A673 (cell line): ENCODE measurements around the gene POLR3A. TPM values are rescaled to one million over a fixed set of nuclear protein-coding genes. Genes with fewer than 3 reads are reported as not detected.

Experiments used
- BruUV-seq: library from RNA; stranded (reverse); fragments of 400-500 nt; replicated peaks from 2 replicates; lab custom pipeline; 2021; lab: Mats Ljungman, UMichigan
- CTCF ChIA-PET: fragments of 300-600 bp; sonication (Branson Sonifier 250); formaldehyde crosslinking; loops from one replicate; lab custom pipeline; 2022; ENCODE audit warnings: antibody characterized with exemption; lab: Charles Lee
- POLR2A ChIA-PET: fragments of 300-600 bp; sonication (Branson Sonifier 250); formaldehyde crosslinking; loops from one replicate; lab custom pipeline; 2022; ENCODE audit warnings: antibody characterized with exemption; ENCODE audit not compliant: low non-redundant PET; lab: Charles Lee
- DNase-seq: peaks from one replicate; pipeline ENCODE4 v3.0.0-alpha.2; 2015; ENCODE audit warnings: low spot score
- H3K27ac ChIP-seq: fragments of 200-600 bp; sonication (generic); 2 replicates; pipeline ENCODE4 v1.5.1; 2016; ENCODE audit warnings: mixed run types, low read depth, mild to moderate bottlenecking, mixed read lengths, antibody characterized with exemption, low read length; ENCODE audit not compliant: poor library complexity, severe bottlenecking
- H3K27me3 ChIP-seq: fragments of 200-600 bp; sonication (generic); replicated peaks from 2 replicates; pipeline ENCODE4 v1.6.1; 2017; ENCODE audit warnings: mixed run types, low read depth, mild to moderate bottlenecking, mixed read lengths, antibody characterized with exemption, low read length; ENCODE audit not compliant: insufficient read depth, poor library complexity
- H3K36me3 ChIP-seq: fragments of 200-600 bp; sonication (generic); 2 replicates; pipeline ENCODE4 v1.6.1; 2016; ENCODE audit warnings: mixed run types, mild to moderate bottlenecking, mixed read lengths, antibody characterized with exemption, low read length; ENCODE audit not compliant: insufficient read depth, poor library complexity, severe bottlenecking
- H3K4me1 ChIP-seq: fragments of 200-600 bp; sonication (generic); 2 replicates; pipeline ENCODE4 v1.6.1; 2017; ENCODE audit warnings: mixed run types, mild to moderate bottlenecking, mixed read lengths, antibody characterized with exemption, low read length; ENCODE audit not compliant: insufficient read depth, poor library complexity, severe bottlenecking
- H3K4me3 ChIP-seq: fragments of 200-600 bp; sonication (generic); 2 replicates; pipeline ENCODE4 v1.5.1; 2016; ENCODE audit warnings: low read depth, mixed run types, mild to moderate bottlenecking, mixed read lengths, low read length; ENCODE audit not compliant: poor library complexity, severe bottlenecking
- H3K9me3 ChIP-seq: fragments of 200-600 bp; sonication (generic); 2 replicates; pipeline ENCODE4 v1.6.1; 2016; ENCODE audit warnings: mixed run types, low read depth, mild to moderate bottlenecking, mixed read lengths, antibody characterized with exemption, low read length; ENCODE audit not compliant: poor library complexity, severe bottlenecking
- EZH2 ChIP-seq: fragments of 200-600 bp; sonication (generic); IDR thresholded peaks from 2 replicates; pipeline ENCODE4 v1.6.1; 2017; ENCODE audit warnings: borderline replicate concordance, low read depth, mild to moderate bottlenecking, mixed read lengths, antibody characterized with exemption, low read length; ENCODE audit not compliant: poor library complexity, severe bottlenecking
- intact Hi-C: fragments of 100-400 bp; cut with micrococcal nuclease; formaldehyde crosslinking; loops from one replicate; pipeline ENCODE4 v1.10.0; 2022; ENCODE audit not compliant: unreplicated experiment
- total RNA-seq: library from RNA; stranded (reverse); gene quantifications from 2 replicates; pipeline ENCODE4 v1.2.3, GENCODE V29; 2021
- TF ChIP-seq, protein P1 (sequence below): fragments of 300-800, 200-600 bp; sonication (generic); conservative IDR thresholded peaks from 2 replicates; pipeline ENCODE4 v1.5.1; 2017; ENCODE audit warnings: low read depth, mild to moderate bottlenecking, antibody characterized with exemption, low read length, moderate library complexity, mixed read lengths

Gene POLR3A
- total RNA-seq, 1 experiment from 2014 or later: 27.8 TPM

DNA sequence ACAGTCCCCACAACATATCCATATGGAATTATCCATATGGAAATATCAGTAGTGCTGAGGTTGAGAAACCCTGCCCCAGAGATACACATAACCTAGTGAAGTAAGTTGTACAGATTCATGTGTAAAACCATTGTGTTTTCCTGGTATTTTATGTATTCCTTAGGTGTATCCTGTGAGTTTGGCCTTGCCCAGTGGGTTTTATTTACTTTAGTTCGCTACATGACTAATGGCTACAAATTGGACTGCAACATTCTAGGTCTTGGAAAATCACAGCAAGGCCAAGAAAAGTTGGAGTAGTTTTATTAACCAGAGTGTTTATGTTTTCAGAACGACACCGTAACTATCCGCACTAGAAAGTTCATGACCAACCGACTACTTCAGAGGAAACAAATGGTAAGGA, 5.7 kb upstream of the POLR3A start:
- ChIA-PET POLR2A (no interaction called here), CTCF (no interaction called here)
- Histone ChIP-seq H3K36me3 (peaks cover 52% of the 10 kb centered on the region), H3K4me1 (peaks cover 43% of the 10 kb centered on the region), H3K27ac (peak overlapping the region; percentile 74), H3K4me3 (peak overlapping the region; percentile 81), H3K27me3 (no peaks in the 10 kb centered on the region), H3K9me3 (no peaks in the 10 kb centered on the region)
- BruUV-seq: no TSS peak
- intact Hi-C loops: no loop called here
- no peak for DNase-seq
- TF ChIP-seq, protein P1, sequence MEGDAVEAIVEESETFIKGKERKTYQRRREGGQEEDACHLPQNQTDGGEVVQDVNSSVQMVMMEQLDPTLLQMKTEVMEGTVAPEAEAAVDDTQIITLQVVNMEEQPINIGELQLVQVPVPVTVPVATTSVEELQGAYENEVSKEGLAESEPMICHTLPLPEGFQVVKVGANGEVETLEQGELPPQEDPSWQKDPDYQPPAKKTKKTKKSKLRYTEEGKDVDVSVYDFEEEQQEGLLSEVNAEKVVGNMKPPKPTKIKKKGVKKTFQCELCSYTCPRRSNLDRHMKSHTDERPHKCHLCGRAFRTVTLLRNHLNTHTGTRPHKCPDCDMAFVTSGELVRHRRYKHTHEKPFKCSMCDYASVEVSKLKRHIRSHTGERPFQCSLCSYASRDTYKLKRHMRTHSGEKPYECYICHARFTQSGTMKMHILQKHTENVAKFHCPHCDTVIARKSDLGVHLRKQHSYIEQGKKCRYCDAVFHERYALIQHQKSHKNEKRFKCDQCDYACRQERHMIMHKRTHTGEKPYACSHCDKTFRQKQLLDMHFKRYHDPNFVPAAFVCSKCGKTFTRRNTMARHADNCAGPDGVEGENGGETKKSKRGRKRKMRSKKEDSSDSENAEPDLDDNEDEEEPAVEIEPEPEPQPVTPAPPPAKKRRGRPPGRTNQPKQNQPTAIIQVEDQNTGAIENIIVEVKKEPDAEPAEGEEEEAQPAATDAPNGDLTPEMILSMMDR: no peak
- no peak for TF ChIP-seq EZH2

DNA sequence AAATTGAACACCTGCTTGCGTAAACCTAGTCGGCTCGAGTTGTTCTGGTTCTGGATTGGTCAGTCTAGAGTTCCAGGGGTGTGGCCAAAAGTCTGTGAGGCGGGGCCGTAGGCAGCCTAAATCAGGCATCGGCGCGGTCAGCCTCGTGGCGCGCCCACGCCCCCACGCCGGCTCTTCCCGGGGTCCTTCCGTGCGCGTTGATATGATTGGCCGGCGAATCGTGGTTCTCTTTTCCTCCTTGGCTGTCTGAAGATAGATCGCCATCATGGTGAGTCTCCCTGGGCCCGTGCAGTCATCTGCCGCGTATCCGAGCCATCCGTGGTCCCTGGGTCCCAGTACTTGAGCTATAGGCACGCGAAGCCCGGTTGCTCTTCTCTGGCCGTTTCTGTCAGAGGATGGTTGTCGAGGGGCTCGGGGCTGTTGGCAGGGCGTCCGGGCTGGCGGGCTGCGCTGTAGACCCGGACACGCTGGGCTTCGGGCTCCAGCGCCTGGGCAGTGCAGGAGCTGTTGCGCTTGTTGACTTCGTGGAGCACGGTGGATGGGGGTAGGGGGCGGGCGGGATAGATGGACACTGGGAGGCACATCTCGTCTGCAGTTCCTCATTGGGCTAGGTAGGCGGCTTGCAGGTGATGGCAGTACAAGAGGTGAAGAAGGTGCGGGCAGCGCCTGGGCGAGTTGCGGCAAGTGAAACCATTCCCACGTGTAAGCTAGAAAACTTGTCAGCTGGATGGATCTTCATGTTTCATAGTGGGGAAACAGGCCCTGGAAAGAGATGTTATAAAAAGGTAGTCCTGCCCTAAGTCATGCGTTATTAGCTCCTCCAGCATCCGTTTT, 4.5 kb upstream of the POLR3A start, which contains the start of gene RPS24:
Gene RPS24, plus strand, starts transcription at position 227 of the 834 bp plus-strand sequence. Its CDS starts 39 bp downstream, at position 266.
- BruUV-seq: no TSS peak
- ChIA-PET CTCF (no interaction called here), POLR2A (interaction anchor here (0.6 kb wide), 2 partner anchors 17 to 98 kb away, joined by 3 to 4 read pairs; no protein-coding TSS in a partner anchor)
- peaks cover 40% of the 10 kb centered on the region for H3K36me3 ChIP-seq
- H3K27me3 ChIP-seq: no peaks in the 10 kb centered on the region
- intact Hi-C loops: no loop called here
- H3K27ac ChIP-seq: peak within 1 kb of the TSS; percentile 82
- peaks cover 41% of the 10 kb centered on the region for H3K4me1 ChIP-seq
- TF ChIP-seq EZH2: no peak
- TF ChIP-seq, protein P1: no peak
- DNase-seq: peak; percentile 98
- peak within 1 kb of the TSS; percentile 81 for H3K4me3 ChIP-seq
- no peaks in the 10 kb centered on the region for H3K9me3 ChIP-seq

DNA sequence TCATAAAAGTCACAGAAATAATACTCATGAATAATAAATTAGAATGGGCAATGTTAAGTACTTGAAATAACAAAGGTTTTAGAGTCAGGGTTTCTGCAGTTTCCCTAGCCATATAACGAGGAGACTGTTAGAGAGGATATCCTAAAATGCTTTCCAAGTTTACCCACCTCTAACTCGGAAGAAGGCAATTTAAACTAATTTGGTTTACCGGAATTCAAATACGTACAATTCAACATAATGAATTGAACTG, 4.0 kb upstream of the POLR3A start:
- BruUV-seq: no TSS peak
- intact Hi-C loops: no loop called here
- TF ChIP-seq, protein P1: no peak
- no peak for TF ChIP-seq EZH2
- CTCF ChIA-PET: no interaction called here
- POLR2A ChIA-PET: no interaction called here
- Histone ChIP-seq H3K4me1 (peaks cover 39% of the 10 kb centered on the region), H3K4me3 (peak overlapping the region; percentile 81), H3K27me3 (no peaks in the 10 kb centered on the region), H3K27ac (peak overlapping the region; percentile 82), H3K9me3 (no peaks in the 10 kb centered on the region), H3K36me3 (peaks cover 35% of the 10 kb centered on the region)
- DNase-seq: no peak
